ENCODE data around the gene BLCAP. TPM values are rescaled to one million over a fixed set of nuclear protein-coding genes. Genes with fewer than 3 reads are reported as not detected.

BLCAP gene
- total and polyA plus RNA-seq, 2 of the 4 experiments (the other 2 are of a cell fraction) = 17.7 to 67.3 TPM

GRCh38 chr20:37567671-37568588, 40.3 kb upstream of the BLCAP start (continued):
- no peak for TF ChIP-seq RCOR1 (IDR thresholded peaks at IDR 0.05; ENCODE audit: insufficient replicate concordance, low read length)

- TF ChIP-seq FOS (IDR thresholded peaks at IDR 0.05; ENCODE audit: low read depth, low read length) = no peak
- TF ChIP-seq CTCF (conservative IDR thresholded peaks at IDR 0.05; ENCODE audit: low read depth, low read length) = no peak
- TF ChIP-seq POLR2A (IDR thresholded peaks at IDR 0.05; ENCODE audit: low read depth, low read length) = no peak
- no peak for TF ChIP-seq RAD21 (IDR thresholded peaks at IDR 0.05; ENCODE audit: low read length)
- WGBS, 2 experiments (ENCODE audit: extremely low coverage in 2 of 2, insufficient read length in 1 of 2) = 0% methylated on average over 5 of the region's 7 CpGs; no CpG with 5 or more reads in 1 of the 2 experiments
- POLR2A ChIA-PET (ENCODE audit: unreplicated experiment) = no interaction called here
- H3K4me3 ChIP-seq (ENCODE audit: insufficient read depth, low read depth, low read length) = no peak overlapping the region
- H3K23ac ChIP-seq (ENCODE audit: low read depth, low read length) = no peak overlapping the region
- no TSS peak for BruUV-seq (replicated peaks)
- no peak overlapping the region for H2AFZ ChIP-seq (replicated peaks; ENCODE audit: low read length, poor library complexity)
- H3K18ac ChIP-seq (ENCODE audit: low read depth, low read length) = no peak overlapping the region
- H2AK5ac ChIP-seq (ENCODE audit: low read depth, low read length) = no peak overlapping the region
- no peak overlapping the region for H3K27ac ChIP-seq (ENCODE audit: insufficient read depth, low read length)
- no peak overlapping the region for H2BK20ac ChIP-seq (ENCODE audit: low read depth, low read length)
- no peak overlapping the region for H3K9ac ChIP-seq (ENCODE audit: low read depth, low read length)
- H4K20me1 ChIP-seq (ENCODE audit: insufficient read depth, low read length) = peaks cover 7% of the 10 kb centered on the region; the same call in 1 of the 2 replicates
- no peaks in the 10 kb centered on the region for H3K9me1 ChIP-seq (ENCODE audit: insufficient read depth, low read length)
- no peak overlapping the region for H3K4me2 ChIP-seq (ENCODE audit: low read depth, low read length)
- DNase-seq (no peak), ATAC-seq (ENCODE audit: low read depth) (no peak)
- dilution Hi-C loops (cut with HindIII; ENCODE audit: low sequenced_read_pairs, unreplicated experiment) (no loop called here), in situ Hi-C loops (cut with MboI; ENCODE audit: low sequenced_read_pairs) (loop anchor here (5.0 to 10.0 kb wide), 3 partner anchors 425 to 658 kb away; no protein-coding TSS in a partner anchor), intact Hi-C loops (cut with micrococcal nuclease) (loop anchor here (2.0 kb wide), 1 partner anchor 842 kb away; no protein-coding TSS in a partner anchor)
- CTCF ChIA-PET = no interaction called here
- no peaks in the 10 kb centered on the region for H3K36me3 ChIP-seq (ENCODE audit: control insufficient read depth, insufficient read depth, low read length)
- H2BK15ac ChIP-seq (ENCODE audit: low read depth, low read length) = no peak overlapping the region
- H2AK9ac ChIP-seq (replicated peaks; ENCODE audit: low read depth, low read length, poor library complexity) = no peak overlapping the region
- no peak overlapping the region for H4K8ac ChIP-seq (ENCODE audit: low read depth in 2 of 2, low read length in 2 of 2)
- peaks cover 57% of the 10 kb centered on the region for H3K27me3 ChIP-seq (ENCODE audit: control insufficient read depth, insufficient read depth, low read length)
- H3K4me1 ChIP-seq (ENCODE audit: control insufficient read depth, insufficient read depth, low read length) = no peaks in the 10 kb centered on the region; the same call in 1 of the 2 replicates
- no peak overlapping the region for H3K14ac ChIP-seq (replicated peaks; ENCODE audit: low read depth, low read length)
- H2BK5ac ChIP-seq (ENCODE audit: low read depth, low read length, poor library complexity, severe bottlenecking) = no peak overlapping the region
- no peaks in the 10 kb centered on the region for H3K9me3 ChIP-seq (ENCODE audit: control insufficient read depth, insufficient read depth, low read length)
- H3K4ac ChIP-seq (ENCODE audit: low read depth, low read length) = no peak overlapping the region
- H3K79me1 ChIP-seq (ENCODE audit: low read depth in 1 of 2, low read length in 2 of 2) = no peaks in the 10 kb centered on the region
- H3K56ac ChIP-seq (ENCODE audit: extremely low read depth, insufficient read depth, low read length) = no peak overlapping the region
- no peak overlapping the region for H4K91ac ChIP-seq (ENCODE audit: insufficient read depth, low read depth, low read length)
- no peak overlapping the region for H2BK120ac ChIP-seq (ENCODE audit: low read depth, low read length)
- no peak overlapping the region for H4K5ac ChIP-seq (ENCODE audit: low read depth, low read length)
Observed at GRCh38 chr20:37567331-37567665, 39.6 kb upstream of the BLCAP start.
